ENCODE results near the gene TRAF7. TPM values are rescaled to one million over a fixed set of nuclear protein-coding genes. Genes with fewer than 3 reads are reported as not detected.

Gene TRAF7
- total RNA-seq, 1 experiment from 2014 or later = 44.9 TPM

DNA sequence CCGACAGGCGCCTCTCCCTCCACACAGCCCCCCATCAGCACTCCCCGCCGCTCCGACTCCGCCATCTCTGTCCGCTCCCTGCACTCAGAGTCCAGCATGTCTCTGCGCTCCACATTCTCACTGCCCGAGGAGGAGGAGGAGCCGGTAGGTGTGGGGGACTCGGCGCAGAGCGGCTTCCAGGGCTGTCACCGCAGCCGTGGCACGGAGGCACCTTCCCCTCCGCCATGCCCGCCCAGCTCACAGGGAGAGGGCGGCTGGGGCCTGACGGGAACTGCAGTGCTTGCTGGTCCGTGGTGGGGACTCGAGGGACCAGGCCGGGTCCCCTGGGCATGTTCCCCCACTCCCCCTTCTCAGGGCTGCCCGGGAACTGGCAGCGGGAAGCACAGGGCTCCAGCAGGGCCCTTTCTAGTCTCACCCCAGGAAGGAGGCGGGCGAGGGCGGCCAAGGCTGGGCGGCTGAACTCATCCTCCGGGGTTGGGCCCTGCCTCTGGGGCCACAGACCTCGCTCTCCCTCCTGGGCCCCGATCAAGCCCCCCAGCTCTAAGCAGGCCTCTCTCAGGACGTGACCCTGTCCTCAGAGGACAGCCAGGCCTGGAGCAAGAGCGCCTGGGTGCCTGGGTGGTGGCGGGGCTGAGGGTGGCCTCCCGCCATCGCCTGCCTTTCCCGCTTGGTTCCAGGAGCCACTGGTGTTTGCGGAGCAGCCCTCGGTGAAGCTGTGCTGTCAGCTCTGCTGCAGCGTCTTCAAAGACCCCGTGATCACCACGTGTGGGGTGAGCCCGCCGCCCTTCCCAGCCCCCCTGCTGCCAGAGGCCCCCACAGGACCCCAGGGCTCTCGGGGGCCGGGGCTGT, 15.2 kb downstream of the TRAF7 start:
- no TSS peak for BruUV-seq (replicated peaks)
- H3F3A ChIP-seq (ENCODE audit: low read length, unreplicated experiment) = no peaks in the 10 kb centered on the region
- H3K79me2 ChIP-seq (ENCODE audit: low read length) = no peaks in the 10 kb centered on the region
- ATAC-seq (no peak), DNase-seq (no peak)
- H3K4me1 ChIP-seq (ENCODE audit: insufficient read depth, low read length) = no peaks in the 10 kb centered on the region
- no peaks in the 10 kb centered on the region for H3K9me2 ChIP-seq (replicated peaks; ENCODE audit: low read length)
- no peak overlapping the region for H3K27ac ChIP-seq (ENCODE audit: low read length)
- no peaks in the 10 kb centered on the region for H3K27me3 ChIP-seq (ENCODE audit: low read length)
- H3K9me3 ChIP-seq (ENCODE audit: low read length) = no peaks in the 10 kb centered on the region
- POLR2A ChIA-PET (ENCODE audit: unreplicated experiment) = no interaction called here
- H3K4me3 ChIP-seq (ENCODE audit: low read length) = no peak overlapping the region
- intact Hi-C loops (cut with micrococcal nuclease) = no loop called here
- no peaks in the 10 kb centered on the region for H3K36me3 ChIP-seq (ENCODE audit: low read depth, low read length)
- CTCF ChIA-PET = no interaction called here
- TF ChIP-seq, protein P1, sequence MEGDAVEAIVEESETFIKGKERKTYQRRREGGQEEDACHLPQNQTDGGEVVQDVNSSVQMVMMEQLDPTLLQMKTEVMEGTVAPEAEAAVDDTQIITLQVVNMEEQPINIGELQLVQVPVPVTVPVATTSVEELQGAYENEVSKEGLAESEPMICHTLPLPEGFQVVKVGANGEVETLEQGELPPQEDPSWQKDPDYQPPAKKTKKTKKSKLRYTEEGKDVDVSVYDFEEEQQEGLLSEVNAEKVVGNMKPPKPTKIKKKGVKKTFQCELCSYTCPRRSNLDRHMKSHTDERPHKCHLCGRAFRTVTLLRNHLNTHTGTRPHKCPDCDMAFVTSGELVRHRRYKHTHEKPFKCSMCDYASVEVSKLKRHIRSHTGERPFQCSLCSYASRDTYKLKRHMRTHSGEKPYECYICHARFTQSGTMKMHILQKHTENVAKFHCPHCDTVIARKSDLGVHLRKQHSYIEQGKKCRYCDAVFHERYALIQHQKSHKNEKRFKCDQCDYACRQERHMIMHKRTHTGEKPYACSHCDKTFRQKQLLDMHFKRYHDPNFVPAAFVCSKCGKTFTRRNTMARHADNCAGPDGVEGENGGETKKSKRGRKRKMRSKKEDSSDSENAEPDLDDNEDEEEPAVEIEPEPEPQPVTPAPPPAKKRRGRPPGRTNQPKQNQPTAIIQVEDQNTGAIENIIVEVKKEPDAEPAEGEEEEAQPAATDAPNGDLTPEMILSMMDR (conservative IDR thresholded peaks at IDR 0.05; ENCODE audit: low read depth, low read length) = no peak
- TF ChIP-seq EZH2phosphoT487 (IDR thresholded peaks at IDR 0.05; ENCODE audit: borderline replicate concordance, low read length) (no peak), EZH2 (IDR thresholded peaks at IDR 0.05; ENCODE audit: low read length, unreplicated experiment) (no peak)
- no peak overlapping the region for H2AFZ ChIP-seq (ENCODE audit: low read length)
- H4K20me1 ChIP-seq (ENCODE audit: low read length) = no peaks in the 10 kb centered on the region
- H3K9ac ChIP-seq (ENCODE audit: low read length) = no peak overlapping the region
- no peak overlapping the region for H3K4me2 ChIP-seq (ENCODE audit: low read length)

DNA sequence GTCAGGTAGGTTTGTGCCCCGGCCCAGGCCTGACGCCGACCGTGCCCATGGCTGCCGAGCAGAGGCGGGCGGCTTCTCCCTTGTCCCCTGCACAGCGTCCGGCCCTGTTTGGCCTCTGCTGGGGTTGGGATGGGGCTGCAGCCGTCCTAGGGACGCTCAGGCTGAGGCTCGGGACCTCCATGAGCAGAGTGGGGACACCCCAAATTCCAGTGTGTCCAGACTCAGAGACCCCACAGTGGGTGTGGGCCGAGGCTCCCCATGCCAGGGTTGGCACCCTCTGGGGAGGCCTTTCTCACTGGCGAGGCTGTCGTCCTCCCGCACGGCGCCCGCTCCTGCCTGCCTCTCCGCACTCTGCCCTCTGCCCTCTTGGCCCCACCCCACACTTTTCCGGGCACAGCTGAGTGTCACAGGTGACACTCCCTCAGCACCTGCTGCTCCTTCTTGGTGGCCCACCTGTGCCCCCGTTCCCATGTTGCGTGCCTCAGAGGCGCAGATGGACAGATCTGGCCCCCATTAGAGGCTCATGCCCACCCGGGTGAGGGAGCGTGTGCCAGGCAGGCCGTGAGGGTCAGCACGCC, 16.1 kb downstream of the TRAF7 start:
- intact Hi-C loops (cut with micrococcal nuclease) = no loop called here

More for the DNA sequence above, 16.1 kb downstream of the TRAF7 start:
- Histone ChIP-seq H3K9me3 (ENCODE audit: low read length) (no peaks in the 10 kb centered on the region), H2AFZ (ENCODE audit: low read length) (no peak overlapping the region), H3K4me2 (ENCODE audit: low read length) (no peak overlapping the region), H3K36me3 (ENCODE audit: low read depth, low read length) (no peaks in the 10 kb centered on the region), H3K79me2 (ENCODE audit: low read length) (no peaks in the 10 kb centered on the region), H3K9ac (ENCODE audit: low read length) (no peak overlapping the region), H3K27ac (ENCODE audit: low read length) (no peak overlapping the region), H3F3A (ENCODE audit: low read length, unreplicated experiment) (no peaks in the 10 kb centered on the region), H4K20me1 (ENCODE audit: low read length) (no peaks in the 10 kb centered on the region), H3K4me1 (ENCODE audit: insufficient read depth, low read length) (no peaks in the 10 kb centered on the region), H3K4me3 (ENCODE audit: low read length) (no peak overlapping the region), H3K9me2 (replicated peaks; ENCODE audit: low read length) (no peaks in the 10 kb centered on the region), H3K27me3 (ENCODE audit: low read length) (no peaks in the 10 kb centered on the region)
- POLR2A ChIA-PET (ENCODE audit: unreplicated experiment) = no interaction called here
- BruUV-seq (replicated peaks) = no TSS peak
- CTCF ChIA-PET = no interaction called here
- TF ChIP-seq, protein P1 (conservative IDR thresholded peaks at IDR 0.05; ENCODE audit: low read depth, low read length) = no peak
- TF ChIP-seq EZH2phosphoT487 (IDR thresholded peaks at IDR 0.05; ENCODE audit: borderline replicate concordance, low read length) = no peak
- TF ChIP-seq EZH2 (IDR thresholded peaks at IDR 0.05; ENCODE audit: low read length, unreplicated experiment) = no peak
- ATAC-seq (no peak), DNase-seq (no peak)

Measured in PC-3 (cell line).